Stomach smooth muscle (tissue), 2 donors: ENCODE measurements around the gene DCUN1D3.

Source experiments
- H3K27ac ChIP-seq: one replicate; pipeline ENCODE4 v1.7.0; 2013; ENCODE audit warnings: mild to moderate bottlenecking, low read length, inconsistent platforms
- H3K27me3 ChIP-seq, 2 donors: one replicate each; pipeline ENCODE4 v1.7.0; 2013; ENCODE audit warnings: low read length in 2 of 2; ENCODE audit not compliant: insufficient read depth in 2 of 2, control insufficient read depth in 1 of 2
- H3K36me3 ChIP-seq, 2 donors: one replicate each; pipeline ENCODE4 v1.7.0; 2013; ENCODE audit warnings: low read length in 2 of 2; ENCODE audit not compliant: control insufficient read depth in 2 of 2, insufficient read depth in 2 of 2
- H3K4me1 ChIP-seq: one replicate; pipeline ENCODE4 v1.7.0; 2013; ENCODE audit warnings: low read length; ENCODE audit not compliant: control insufficient read depth, insufficient read depth
- H3K4me3 ChIP-seq, 2 donors: one replicate each; pipeline ENCODE4 v1.7.0; 2013; ENCODE audit warnings: low read length in 2 of 2
- H3K9ac ChIP-seq, 2 donors: one replicate each; pipeline ENCODE4 v1.7.0; 2013; ENCODE audit warnings: low read length in 2 of 2, mild to moderate bottlenecking in 1 of 2
- H3K9me3 ChIP-seq, 2 donors: one replicate each; pipeline ENCODE4 v1.7.0; 2013; ENCODE audit warnings: low read length in 2 of 2; ENCODE audit not compliant: control insufficient read depth in 2 of 2
- donor health status: healthy.
- donor health status: Pancreatic carcinoma.

The DCUN1D3 gene

GRCh38 chr16:20918486-20919239 lies 18.5 kb upstream of the DCUN1D3 start:
- Histone ChIP-seq H3K36me3 (peaks cover 10% of the 10 kb centered on the region in 2 donors), H3K27me3 (no peaks in the 10 kb centered on the region), H3K9me3 (no peaks in the 10 kb centered on the region), H3K9ac (no peak overlapping the region), H3K4me3 (no peak overlapping the region), H3K27ac (no peak overlapping the region), H3K4me1 (no peaks in the 10 kb centered on the region)

- Histone ChIP-seq H3K27ac (no peak overlapping the region), H3K4me1 (no peaks in the 10 kb centered on the region), H3K4me3 (no peak overlapping the region), H3K9ac (no peak overlapping the region), H3K27me3 (no peaks in the 10 kb centered on the region), H3K9me3 (no peaks in the 10 kb centered on the region), H3K36me3 (peaks cover 5 to 10% of the 10 kb centered on the region in 2 donors)
These were observed 16.8 kb upstream of the DCUN1D3 start for GRCh38 chr16:20916942-20917341.

- Histone ChIP-seq H3K4me3 (no peak overlapping the region), H3K4me1 (no peaks in the 10 kb centered on the region), H3K9ac (no peak overlapping the region)
These were observed 16.1 kb upstream of the DCUN1D3 start for GRCh38 chr16:20916289-20916688.

GRCh38 chr16:20911361-20911760 lies 11.2 kb upstream of the DCUN1D3 start:
- no peak overlapping the region for H3K4me3 ChIP-seq
- no peaks in the 10 kb centered on the region for H3K9me3 ChIP-seq
- no peak overlapping the region for H3K27ac ChIP-seq
- peaks cover 12% of the 10 kb centered on the region for H3K4me1 ChIP-seq
- no peak overlapping the region for H3K9ac ChIP-seq
- H3K36me3 ChIP-seq, result peaks cover 0 to 4% of the 10 kb centered on the region in 2 donors
- no peaks in the 10 kb centered on the region for H3K27me3 ChIP-seq

More at GRCh38 chr16:20916289-20916688, 16.1 kb upstream of the DCUN1D3 start:
- no peaks in the 10 kb centered on the region for H3K9me3 ChIP-seq
- no peak overlapping the region for H3K27ac ChIP-seq
- H3K27me3 ChIP-seq, result no peaks in the 10 kb centered on the region
- H3K36me3 ChIP-seq, result peaks cover 5 to 10% of the 10 kb centered on the region in 2 donors

- H3K27ac ChIP-seq, result no peak overlapping the region
- H3K4me1 ChIP-seq, result peaks cover 17% of the 10 kb centered on the region
- H3K9me3 ChIP-seq, result no peaks in the 10 kb centered on the region
- no peak overlapping the region for H3K9ac ChIP-seq
- H3K4me3 ChIP-seq, result no peak overlapping the region
- H3K36me3 ChIP-seq, result no peaks in the 10 kb centered on the region
- no peaks in the 10 kb centered on the region for H3K27me3 ChIP-seq
These were observed 10.7 kb upstream of the DCUN1D3 start for GRCh38 chr16:20910781-20911321.

- peak overlapping the region in 1 of 2 donors; percentile 0 for H3K4me3 ChIP-seq
- H3K36me3 ChIP-seq, result peaks cover 0 to 4% of the 10 kb centered on the region in 2 donors
- peak overlapping the region in 1 of 2 donors; percentile 37 for H3K9ac ChIP-seq
- peaks cover 42% of the 10 kb centered on the region for H3K4me1 ChIP-seq
- H3K27me3 ChIP-seq, result no peaks in the 10 kb centered on the region
- no peaks in the 10 kb centered on the region for H3K9me3 ChIP-seq
- H3K27ac ChIP-seq, result peak overlapping the region; percentile 42
These were observed 6.4 kb upstream of the DCUN1D3 start for GRCh38 chr16:20906341-20907255.

GRCh38 chr16:20905576-20905975 lies 5.4 kb upstream of the DCUN1D3 start:
- Histone ChIP-seq H3K4me3 (no peak overlapping the region), H3K27ac (peak overlapping the region; percentile 42), H3K36me3 (peaks cover 0 to 4% of the 10 kb centered on the region in 2 donors), H3K27me3 (no peaks in the 10 kb centered on the region), H3K4me1 (peaks cover 46% of the 10 kb centered on the region), H3K9me3 (no peaks in the 10 kb centered on the region), H3K9ac (peak overlapping the region in 1 of 2 donors; percentile 13)

GRCh38 chr16:20904507-20905081 lies 4.4 kb upstream of the DCUN1D3 start:
- H3K4me3 ChIP-seq, result no peak overlapping the region
- H3K9ac ChIP-seq, result no peak overlapping the region
- peak overlapping the region; percentile 19 for H3K27ac ChIP-seq
- peaks cover 46% of the 10 kb centered on the region for H3K4me1 ChIP-seq
- H3K27me3 ChIP-seq, result no peaks in the 10 kb centered on the region
- H3K9me3 ChIP-seq, result no peaks in the 10 kb centered on the region
- peaks cover 0 to 4% of the 10 kb centered on the region in 2 donors for H3K36me3 ChIP-seq

GRCh38 chr16:20903899-20904506 lies 3.8 kb upstream of the DCUN1D3 start:
- Histone ChIP-seq H3K4me1 (peaks cover 48% of the 10 kb centered on the region), H3K9ac (no peak overlapping the region), H3K36me3 (peaks cover 0 to 4% of the 10 kb centered on the region in 2 donors), H3K27ac (peak overlapping the region; percentile 19), H3K9me3 (no peaks in the 10 kb centered on the region), H3K27me3 (no peaks in the 10 kb centered on the region), H3K4me3 (no peak overlapping the region)
